HG02938 (cell line): ENCODE results near the gene RANBP3.

Source experiments
- ATAC-seq: cut with Tn5 transposase; IDR thresholded peaks from one replicate; pipeline ENCODE4 v1.9.1; 2021; ENCODE audit warnings: mild to moderate bottlenecking, moderate library complexity; ENCODE audit not compliant: unreplicated experiment

The RANBP3 gene

DNA sequence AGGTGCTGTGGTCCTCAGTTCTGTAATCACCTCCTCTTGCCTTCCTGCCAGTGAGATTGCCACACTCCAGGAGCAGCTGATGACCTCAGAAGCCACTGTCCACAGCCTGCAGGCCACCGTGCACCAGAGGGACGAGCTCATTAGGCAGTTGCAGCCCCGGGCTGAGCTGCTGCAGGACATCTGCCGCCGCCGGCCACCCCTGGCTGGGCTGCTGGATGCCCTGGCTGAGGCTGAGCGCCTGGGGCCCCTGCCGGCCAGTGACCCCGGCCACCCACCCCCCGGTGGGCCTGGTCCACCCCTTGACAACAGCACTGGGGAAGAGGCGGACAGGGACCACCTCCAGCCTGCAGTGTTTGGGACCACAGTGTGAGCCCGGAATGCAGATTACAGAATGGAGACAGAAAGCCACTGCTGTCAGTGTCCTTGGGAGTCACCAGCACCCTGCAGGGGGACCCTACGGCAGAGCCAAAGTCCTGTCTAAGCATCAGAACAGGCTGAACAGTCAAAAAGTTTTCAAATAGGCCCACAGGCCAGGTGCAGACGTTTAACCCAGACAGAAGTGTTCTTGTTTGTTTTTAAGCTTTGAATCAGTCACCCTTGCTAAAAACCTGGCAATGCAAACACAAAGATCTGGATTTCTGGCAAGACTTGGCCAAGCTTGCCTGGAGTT is 69.0 kb downstream of the RANBP3 start:
- no peak for ATAC-seq

- ATAC-seq: no peak
Observed at GRCh38 chr19:5907241-5907640, 70.7 kb downstream of the RANBP3 start.

DNA sequence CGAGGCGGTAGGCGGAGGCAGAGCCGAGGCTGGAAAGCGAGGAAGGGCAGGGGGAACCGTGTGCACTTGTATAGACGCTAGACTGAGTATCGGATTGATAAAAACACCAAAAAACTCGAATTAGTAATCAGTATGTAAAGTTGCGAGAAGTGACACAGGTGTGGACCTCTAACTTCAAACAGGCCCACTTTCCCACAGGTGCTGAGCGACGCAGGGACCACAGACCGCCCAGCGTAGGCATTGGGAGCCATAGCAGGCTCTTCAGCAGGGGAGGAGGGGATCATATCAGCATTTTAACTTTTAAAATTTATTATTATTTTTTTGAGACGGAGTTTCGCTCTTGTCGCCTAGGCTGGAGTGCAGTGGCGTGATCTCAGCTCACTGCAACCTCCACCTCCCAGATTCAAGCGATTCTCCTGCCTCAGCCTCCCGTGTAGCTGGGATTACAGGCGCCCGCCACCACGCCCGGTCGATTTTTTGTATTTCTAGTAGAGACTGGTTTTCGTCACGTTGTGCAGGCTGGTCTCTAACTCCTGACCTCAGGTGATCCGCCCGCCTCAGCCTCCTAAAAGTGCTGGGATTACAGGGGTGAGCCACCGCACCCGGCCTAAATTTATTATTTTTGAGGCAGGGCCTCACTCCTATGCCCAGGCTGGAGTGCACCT is 72.7 kb downstream of the RANBP3 start:
- no peak for ATAC-seq

DNA sequence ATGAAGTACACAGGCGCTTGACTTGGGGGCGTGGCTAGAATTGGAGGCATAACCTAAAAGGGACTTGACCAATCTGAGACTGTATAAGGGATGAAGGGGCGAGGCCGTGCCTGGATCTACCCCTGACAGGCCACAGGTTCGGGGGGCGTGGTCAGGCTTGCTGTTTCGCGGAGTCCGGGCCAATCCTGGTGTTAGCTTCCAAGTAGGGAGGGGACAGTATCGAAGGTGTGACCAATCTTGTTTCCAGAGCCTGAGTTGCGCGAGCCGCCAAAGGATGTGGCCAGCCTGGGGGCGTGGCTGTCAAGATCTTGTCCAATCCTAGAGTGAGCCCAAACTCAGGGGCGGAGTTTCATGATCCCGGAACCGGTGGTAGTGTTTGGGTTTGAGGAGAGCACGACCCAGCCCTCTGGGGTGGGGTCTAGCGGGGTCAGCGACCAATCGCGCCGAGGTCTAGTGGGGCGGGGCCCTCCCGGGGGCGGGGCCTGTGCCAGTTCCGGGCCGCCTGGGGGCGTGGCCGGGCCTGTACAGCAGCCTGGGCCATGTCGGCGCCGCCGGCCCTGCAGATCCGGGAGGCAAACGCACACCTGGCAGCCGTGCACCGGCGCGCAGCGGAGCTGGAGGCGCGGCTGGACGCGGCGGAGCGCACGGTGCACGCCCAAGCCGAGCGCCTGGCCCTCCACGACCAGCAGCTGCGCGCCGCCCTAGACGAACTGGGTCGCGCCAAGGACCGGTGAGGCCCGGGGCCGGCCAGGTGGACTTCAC is 73.4 kb downstream of the RANBP3 start, which contains the start of gene VMAC:
VMAC (plus strand) TSS at position 521 of the 762 bp plus-strand sequence; CDS start at position 540, 19 bp downstream.
- peak; percentile 79 for ATAC-seq

DNA sequence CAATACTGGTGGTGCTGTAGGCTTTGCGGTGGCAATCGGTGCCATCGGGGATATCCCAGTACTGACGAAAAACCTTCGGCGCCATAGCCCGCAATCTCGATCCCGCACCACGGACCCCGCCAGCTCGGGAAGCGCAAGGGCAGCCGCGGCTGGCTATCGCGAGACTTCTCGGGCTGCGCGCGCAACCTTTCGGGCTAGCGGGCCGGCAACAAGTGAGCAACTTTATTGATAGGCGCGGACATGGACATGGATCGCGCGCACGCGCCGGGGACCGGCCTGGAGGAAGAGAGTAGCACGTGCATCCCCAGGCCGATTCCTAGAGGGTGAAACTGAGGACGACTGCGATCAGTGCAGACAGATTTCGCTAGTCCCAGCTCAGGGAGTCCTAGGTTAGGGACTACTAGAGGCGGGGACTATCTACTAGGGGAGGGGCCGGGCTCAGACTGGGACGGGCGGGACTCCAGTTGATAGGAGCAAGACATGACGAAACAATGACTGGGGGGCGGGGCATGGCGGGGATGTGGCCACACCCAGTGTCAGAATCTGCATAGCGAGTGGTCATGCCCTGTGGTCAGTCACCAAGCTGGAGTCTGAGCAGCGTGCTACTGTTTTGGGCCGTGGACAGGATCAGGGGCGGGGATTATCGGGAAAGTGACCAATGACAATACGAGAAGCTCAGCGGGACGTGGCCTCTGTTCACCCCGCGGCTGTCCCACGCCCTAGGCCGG is 74.2 kb downstream of the RANBP3 start, which contains the start of gene NDUFA11:
NDUFA11 (minus strand) TSS at position 167 of the 728 bp plus-strand sequence; CDS start at position 85, 82 bp downstream.
- peak; percentile 34 for ATAC-seq

GRCh38 chr19:5903056-5903623 is 74.8 kb downstream of the RANBP3 start:
- ATAC-seq: no peak

GRCh38 chr19:5900976-5901375 is 77.0 kb downstream of the RANBP3 start:
- ATAC-seq: no peak

DNA sequence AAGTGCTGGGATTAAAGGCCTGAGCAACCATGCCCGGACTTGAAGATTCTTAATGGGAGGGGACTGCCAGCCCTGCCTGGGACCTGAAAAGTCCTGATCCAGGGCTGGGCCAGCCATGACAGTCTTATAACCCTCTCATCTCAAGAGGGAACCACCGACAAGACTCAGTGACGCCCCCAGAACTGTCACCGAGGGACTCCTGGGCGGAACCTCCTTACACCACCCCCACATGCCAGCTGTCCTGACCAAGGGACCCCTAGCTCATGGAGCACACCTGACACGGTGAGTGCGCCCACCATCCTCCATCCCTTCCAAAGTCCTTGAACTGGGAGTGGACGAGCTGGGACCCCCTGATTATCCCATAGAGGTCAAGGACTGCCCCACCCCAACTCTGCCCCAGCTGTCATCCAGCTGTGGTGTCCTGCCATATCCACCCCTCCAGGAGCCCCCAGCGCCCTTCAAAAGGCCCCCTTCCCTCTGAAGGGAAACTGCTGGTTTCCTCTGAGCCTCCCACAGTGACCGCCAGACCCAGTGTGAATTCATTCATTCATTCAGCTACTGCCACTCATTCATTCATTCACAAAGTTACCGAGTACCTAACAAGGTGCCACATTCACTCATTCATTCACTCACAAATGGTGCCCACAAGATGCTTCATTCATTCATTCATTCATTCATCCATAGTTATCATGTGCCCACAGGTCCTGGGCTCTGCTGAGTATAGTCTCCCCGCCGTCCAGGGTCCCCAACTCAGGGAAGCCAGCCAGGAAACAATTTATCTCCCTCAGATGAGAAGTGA is 78.0 kb downstream of the RANBP3 start:
- ATAC-seq: no peak

DNA sequence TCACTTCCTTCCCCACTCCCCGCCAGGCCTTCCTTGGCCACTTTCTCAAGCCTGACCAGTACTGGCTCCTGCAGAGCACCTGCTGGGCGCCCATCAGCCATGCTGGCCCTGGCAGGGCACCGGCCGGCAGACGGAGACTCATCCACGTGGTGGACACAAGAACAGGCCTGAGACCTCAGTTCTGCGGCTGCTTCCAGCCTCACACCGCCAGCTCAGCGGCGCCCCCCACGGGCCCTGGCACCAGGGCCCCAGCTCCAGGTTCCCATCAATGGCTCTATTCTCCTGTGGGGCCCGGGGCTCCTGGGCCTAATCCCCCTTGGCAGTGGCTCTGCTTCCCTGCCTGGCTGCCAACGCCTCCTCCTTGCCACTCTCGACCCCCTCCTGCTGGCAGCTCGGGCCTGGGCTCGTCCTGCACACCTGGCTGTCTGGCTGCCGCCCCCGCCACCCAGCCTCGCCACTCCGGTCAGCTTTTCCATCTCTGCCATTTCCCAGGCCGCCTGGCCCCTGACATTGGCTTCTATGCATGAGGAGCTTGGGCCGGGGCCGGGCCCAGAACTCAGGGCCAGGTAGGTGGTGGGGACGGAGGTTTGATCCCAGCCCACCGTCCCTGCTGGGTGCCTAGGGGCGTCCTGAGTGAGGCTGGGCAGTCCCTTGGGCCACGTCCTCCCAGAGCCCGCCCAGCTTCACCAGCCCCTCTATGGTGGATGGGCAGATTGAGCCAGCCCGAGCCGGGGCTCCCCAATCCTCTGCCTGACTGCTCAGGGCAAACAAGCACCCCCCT is 80.6 kb downstream of the RANBP3 start:
- no peak for ATAC-seq

DNA sequence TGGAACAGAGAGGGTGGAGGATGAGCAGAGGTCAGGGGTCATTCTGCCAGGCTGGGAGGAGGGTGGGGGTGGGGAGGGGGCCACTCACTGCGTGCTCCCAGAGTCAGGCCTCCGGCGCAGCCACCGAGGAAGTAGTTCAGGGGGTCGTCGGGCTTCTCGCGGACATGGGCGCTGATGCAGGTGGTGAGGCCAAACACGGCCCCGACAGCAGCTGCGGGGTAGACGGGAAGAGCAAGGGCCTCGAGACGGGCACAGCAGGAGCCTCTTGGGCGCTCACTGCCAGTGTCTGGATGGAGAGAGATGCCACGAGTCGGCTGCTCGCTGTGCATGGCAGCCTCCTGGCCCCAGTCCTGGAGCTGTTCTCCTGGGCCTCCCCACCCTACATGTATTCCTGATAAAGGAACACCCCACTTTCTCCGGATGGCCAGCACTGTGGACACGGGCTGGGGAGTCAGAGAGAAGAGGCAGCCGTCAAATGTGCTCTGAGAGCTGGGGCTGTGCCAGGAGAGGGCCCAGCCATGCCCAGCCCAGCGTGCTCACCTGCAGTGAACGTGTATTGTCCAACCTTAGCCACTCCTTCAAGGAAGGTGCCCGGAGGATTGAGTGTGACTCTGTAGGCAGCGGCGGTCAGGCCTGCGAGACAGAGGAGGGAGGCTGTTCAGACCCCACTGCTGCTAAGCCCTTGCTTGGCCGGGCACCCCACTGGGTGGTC is 81.4 kb downstream of the RANBP3 start:
- no peak for ATAC-seq

DNA sequence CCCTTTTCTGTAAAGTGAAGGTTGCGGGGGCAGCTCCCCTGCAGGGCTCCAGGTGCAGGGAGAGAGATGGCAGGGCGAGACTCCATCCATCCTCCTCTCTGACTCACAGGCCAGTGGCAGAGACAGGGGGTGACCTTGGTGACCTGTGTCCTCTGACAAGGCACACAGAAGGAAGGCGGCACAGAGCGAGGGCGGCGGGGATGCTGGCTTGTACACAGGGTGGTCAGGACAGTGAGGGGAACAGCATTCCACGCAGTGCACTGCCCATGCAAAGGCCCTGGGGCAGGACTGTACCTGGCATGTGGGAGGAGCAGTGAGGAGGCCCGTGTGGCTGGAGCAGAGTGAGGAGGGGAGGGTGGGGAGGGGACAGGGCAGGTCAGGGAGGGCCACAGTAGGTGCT is 82.0 kb downstream of the RANBP3 start:
- no peak for ATAC-seq

- no peak for ATAC-seq
Observed at GRCh38 chr19:5895409-5895808, 82.5 kb downstream of the RANBP3 start.

- ATAC-seq: no peak
Observed at GRCh38 chr19:5894704-5895349, 83.1 kb downstream of the RANBP3 start.

- ATAC-seq: no peak
Observed at GRCh38 chr19:5893907-5894703, 83.8 kb downstream of the RANBP3 start.

DNA sequence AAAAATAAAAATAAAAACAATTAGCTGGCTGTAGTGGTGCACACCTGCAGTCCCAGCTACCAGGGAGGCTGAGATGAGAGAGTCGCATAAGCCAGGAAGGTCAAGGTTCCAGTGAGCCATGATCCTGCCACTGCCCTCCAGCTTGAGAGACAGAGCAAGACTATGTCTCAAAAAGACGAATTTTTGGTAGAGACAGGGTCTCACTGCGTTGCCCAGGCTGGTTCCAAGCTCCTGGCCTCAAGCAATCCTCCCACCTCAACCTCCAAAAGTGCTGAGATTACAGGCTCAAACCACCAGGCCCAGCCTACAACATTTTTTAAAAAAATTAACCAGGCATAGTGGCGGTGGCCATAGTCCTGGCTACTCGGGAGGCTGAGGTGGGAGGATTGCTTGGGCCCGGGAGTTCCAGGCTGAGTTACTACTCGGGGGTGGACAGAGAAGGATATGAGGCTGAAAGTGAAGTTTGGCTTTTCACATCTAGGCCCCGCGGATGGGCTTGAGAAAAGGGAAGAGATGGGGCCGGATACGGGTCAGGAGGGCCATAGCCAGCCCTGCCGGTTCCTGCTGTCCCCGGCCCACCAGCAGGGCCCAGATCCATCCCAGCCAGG is 84.5 kb downstream of the RANBP3 start:
- ATAC-seq: no peak

GRCh38 chr19:5892772-5893275 is 85.1 kb downstream of the RANBP3 start:
- ATAC-seq: no peak
